ENCODE data around the gene THEMIS2. TPM values are rescaled to one million over a fixed set of nuclear protein-coding genes. Genes with fewer than 3 reads are reported as not detected.

The THEMIS2 gene
- total and polyA plus RNA-seq, 10 of the 15 experiments (the other 5 are each of a cell fraction or from before 2014, with no cell fraction given) = 9.1 to 114 (median 38.3) TPM

GRCh38 chr1:27886744-27887143 lies 14.4 kb downstream of the THEMIS2 start (continued):
- TF ChIP-seq MLLT1 (IDR thresholded peaks at IDR 0.05) = no peak

GRCh38 chr1:27887215-27888021 lies 15.1 kb downstream of the THEMIS2 start:
- peak overlapping the region; percentile 48 for H3K9ac ChIP-seq (ENCODE audit: control insufficient read depth, insufficient read depth, low read length)
- H3K36me3 ChIP-seq (ENCODE audit: control insufficient read depth in 2 of 2, insufficient read depth in 2 of 2, low read length in 1 of 2) = peaks cover 17 to 25% of the 10 kb centered on the region in 2 experiments
- ChIA-PET RAD21 (ENCODE audit: unreplicated experiment) (interaction anchor here (0.8 to 1.5 kb wide), 3 partner anchors 9 to 29 kb away, joined by 4 to 7 read pairs (median 4); no protein-coding TSS in a partner anchor), SMC1A (ENCODE audit: uncharacterized antibody, unreplicated experiment) (interaction anchor here (0.5 to 3.0 kb wide), 6 partner anchors 11 to 61 kb away, joined by 3 to 19 read pairs (median 4); no protein-coding TSS in a partner anchor), CTCF (interaction anchor here (0.6 to 2.0 kb wide), 2 partner anchors 10 to 41 kb away, joined by 3 to 8 read pairs; no protein-coding TSS in a partner anchor), POLR2A (interaction anchor here (0.6 to 2.6 kb wide), 6 partner anchors 10 to 760 kb away, joined by 3 to 13 read pairs (median 5); partner anchors contain the start of gene FAM76A)
- BruUV-seq (replicated peaks) = no TSS peak
- no peak overlapping the region for H2AFZ ChIP-seq (ENCODE audit: control insufficient read depth, low read depth, low read length)
- peak; percentile 82 for DNase-seq (ENCODE audit: low read depth, low spot score)
- no peaks in the 10 kb centered on the region for H4K20me1 ChIP-seq (ENCODE audit: control insufficient read depth, insufficient read depth)
- peaks cover 37% of the 10 kb centered on the region for H3K79me2 ChIP-seq (ENCODE audit: control insufficient read depth, insufficient read depth, low read length)
- H3K27me3 ChIP-seq (replicated peaks in 1 of 2; ENCODE audit: control insufficient read depth in 2 of 2, insufficient read depth in 2 of 2, low read length in 1 of 2) = no peaks in the 10 kb centered on the region
- intact Hi-C loops (cut with micrococcal nuclease; ENCODE audit: unreplicated experiment) (no loop called here), in situ Hi-C loops (cut with MboI) (no loop called here)
- 7% methylated on average over 8 of the region's 8 CpGs for WGBS (ENCODE audit: insufficient coverage, insufficient replicate concordance, low lambda C conversion rate, missing lambda C conversion rate)
- peak; percentile 20 for ATAC-seq
- peaks cover 85% of the 10 kb centered on the region for H3K4me1 ChIP-seq (ENCODE audit: control insufficient read depth, insufficient read depth, low read length)
- no peaks in the 10 kb centered on the region; the same call in 2 of the 3 replicates for H3K9me3 ChIP-seq (replicated peaks; ENCODE audit: control insufficient read depth, insufficient read depth, low read length)
- peak overlapping the region; percentile 94 for H3K27ac ChIP-seq (ENCODE audit: control insufficient read depth, insufficient read depth)
- H3K4me2 ChIP-seq (ENCODE audit: control insufficient read depth, insufficient read depth) = peak overlapping the region; percentile 68
- peak; percentile 79 for FAIRE-seq
- H3K4me3 ChIP-seq = 0 out of 2 replicates have a peak overlapping the region, but pooled peaks have one; percentile 11
- TF ChIP-seq BCLAF1 (IDR thresholded peaks at IDR 0.05) (no peak), HSF1 (IDR thresholded peaks at IDR 0.05; ENCODE audit: low read depth, low read length) (no peak), MEF2A (IDR thresholded peaks at IDR 0.05; ENCODE audit: insufficient read depth, low read depth, low read length) (0 out of 2 replicates have a peak, but pooled peaks have one; percentile 24), ELK1 (IDR thresholded peaks at IDR 0.05; ENCODE audit: low read depth, low read length) (no peak), IKZF2 (IDR thresholded peaks at IDR 0.05) (peak; percentile 83 to 88), FOS (IDR thresholded peaks at IDR 0.05; ENCODE audit: borderline replicate concordance, extremely low read depth, insufficient read length) (no peak), CREM (IDR thresholded peaks at IDR 0.05; ENCODE audit: low read depth) (no peak), SREBF2 (IDR thresholded peaks at IDR 0.05; ENCODE audit: low read length) (no peak), EP300 (IDR thresholded peaks at IDR 0.05; ENCODE audit: borderline replicate concordance in 1 of 2, control insufficient read depth in 1 of 2, low read depth in 2 of 2, low read length in 2 of 2) (peak in 1 of 2 experiments; percentile 53; a peak in 2 of 4 replicates), RUNX3 (IDR thresholded peaks at IDR 0.05; ENCODE audit: low read length) (peak; percentile 95), STAT1 (conservative IDR thresholded peaks at IDR 0.05) (no peak), YBX1 (IDR thresholded peaks at IDR 0.05) (no peak), SREBF1 (IDR thresholded peaks at IDR 0.05; ENCODE audit: low read length) (no peak)

All from GM12878 (cell line).